GM21367 (cell line): Measurements from ENCODE around the gene ELK3.

Experiments used
- ATAC-seq: cut with Tn5 transposase; IDR thresholded peaks from one replicate; pipeline ENCODE4 v1.9.1; 2021; ENCODE audit not compliant: unreplicated experiment

The ELK3 gene

GRCh38 chr12:96256672-96257361 lies 62.6 kb downstream of the ELK3 start:
- no peak for ATAC-seq

GRCh38 chr12:96257550-96258103 lies 63.5 kb downstream of the ELK3 start:
- ATAC-seq: no peak

GRCh38 chr12:96258104-96258961 lies 64.2 kb downstream of the ELK3 start:
- no peak for ATAC-seq

- no peak for ATAC-seq
These were observed 66.1 kb downstream of the ELK3 start for GRCh38 chr12:96260231-96260630.

- ATAC-seq: no peak
These were observed 66.5 kb downstream of the ELK3 start for GRCh38 chr12:96260644-96261043.

GRCh38 chr12:96261557-96261956 lies 67.4 kb downstream of the ELK3 start:
- no peak for ATAC-seq

GRCh38 chr12:96263449-96263902 lies 69.3 kb downstream of the ELK3 start:
- no peak for ATAC-seq

GRCh38 chr12:96265400-96265799 lies 71.2 kb downstream of the ELK3 start:
- ATAC-seq: no peak

- ATAC-seq: no peak
These were observed 71.7 kb downstream of the ELK3 start for GRCh38 chr12:96265836-96266235.

- no peak for ATAC-seq
These were observed 72.1 kb downstream of the ELK3 start for GRCh38 chr12:96266238-96266637.

- no peak for ATAC-seq
These were observed 77.5 kb downstream of the ELK3 start for GRCh38 chr12:96271469-96272199.

GRCh38 chr12:96274331-96274730 lies 80.2 kb downstream of the ELK3 start:
- ATAC-seq: no peak

GRCh38 chr12:96285158-96285557 lies 91.0 kb downstream of the ELK3 start:
- ATAC-seq: no peak

GRCh38 chr12:96289067-96289466 lies 94.9 kb downstream of the ELK3 start:
- no peak for ATAC-seq

- ATAC-seq: no peak
These were observed 98.9 kb downstream of the ELK3 start for GRCh38 chr12:96293093-96293492.

GRCh38 chr12:96294831-96295230 lies 100.7 kb downstream of the ELK3 start:
- no peak for ATAC-seq

GRCh38 chr12:96295532-96296160 lies 101.5 kb downstream of the ELK3 start:
- no peak for ATAC-seq

GRCh38 chr12:96297504-96297903 lies 103.3 kb downstream of the ELK3 start:
- no peak for ATAC-seq

GRCh38 chr12:96300064-96300463 lies 105.9 kb downstream of the ELK3 start:
- no peak for ATAC-seq

- ATAC-seq: no peak
These were observed 107.6 kb downstream of the ELK3 start for GRCh38 chr12:96301732-96302131.
